Measurements from ENCODE around the gene IL10RB. TPM values are rescaled to one million over a fixed set of nuclear protein-coding genes. Genes with fewer than 3 reads are reported as not detected.

IL10RB gene
- total RNA-seq, 1 experiment from 2014 or later: 3.1 TPM

- H3K4ac ChIP-seq (ENCODE audit: low read depth, low read length): no peak overlapping the region
- Mint-ChIP-seq H3K4me3 (no peak overlapping the region), H3K4me1 (peaks cover 16 to 20% of the 10 kb centered on the region in 2 experiments), H3K27ac (no peak overlapping the region), H3K9me3 (no peaks in the 10 kb centered on the region), H3K27me3 (ENCODE audit: low read depth) (peaks cover 18% of the 10 kb centered on the region), H3K36me3 (ENCODE audit: insufficient read depth in 1 of 3, low read depth in 3 of 3) (peaks cover 0 to 18% (median 6%) of the 10 kb centered on the region in 3 experiments; a peak in 5 of 7 replicates)
- H2BK12ac ChIP-seq (ENCODE audit: insufficient read length, low read depth, low read length): no peak overlapping the region
- no peak overlapping the region for H2AK5ac ChIP-seq (ENCODE audit: insufficient read length, low read length)
- H3K79me1 ChIP-seq (ENCODE audit: insufficient read depth, low read depth, low read length, poor library complexity, severe bottlenecking): no peaks in the 10 kb centered on the region
- no peak overlapping the region for H3K56ac ChIP-seq (ENCODE audit: insufficient read length, low read depth, low read length)
- no peak overlapping the region for H4K91ac ChIP-seq (ENCODE audit: insufficient read length, low read depth, low read length)
- no peak overlapping the region for H2BK5ac ChIP-seq (ENCODE audit: insufficient read length, low read length)
- H3K14ac ChIP-seq (ENCODE audit: insufficient read depth, low read length): no peak overlapping the region
- H3K4me2 ChIP-seq (ENCODE audit: insufficient read depth, insufficient read length, low read length): no peak overlapping the region
- no peak overlapping the region for H2BK15ac ChIP-seq (ENCODE audit: low read depth, low read length)
- H3K9ac ChIP-seq (ENCODE audit: extremely low read depth, insufficient read length, low read length): no peak overlapping the region
- no CpG with 5 or more reads among the region's 3 CpGs for WGBS (ENCODE audit: extremely low coverage, insufficient read length, low lambda C conversion rate)
- no peak overlapping the region for H4K5ac ChIP-seq (ENCODE audit: insufficient read length, low read depth, low read length)
- H3K9me3 ChIP-seq (ENCODE audit: control insufficient read depth, low read depth, low read length): no peaks in the 10 kb centered on the region
- peaks cover 13% of the 10 kb centered on the region for H3K23me2 ChIP-seq (ENCODE audit: insufficient read length, low read depth, low read length, poor library complexity, severe bottlenecking)
- H3K23ac ChIP-seq (ENCODE audit: insufficient read length, low read depth, low read length): no peak overlapping the region
- TF ChIP-seq CTCF (conservative IDR thresholded peaks at IDR 0.05): no peak
- no peak for DNase-seq
- no peak overlapping the region for H4K8ac ChIP-seq (replicated peaks; ENCODE audit: insufficient read length, low read depth, low read length)
- H2BK20ac ChIP-seq (ENCODE audit: low read depth, low read length, poor library complexity, severe bottlenecking): no peak overlapping the region
- no peaks in the 10 kb centered on the region for H4K20me1 ChIP-seq (ENCODE audit: control insufficient read depth, insufficient read depth, insufficient read length)
- H2BK120ac ChIP-seq (ENCODE audit: low read depth, low read length, poor library complexity, severe bottlenecking): no peak overlapping the region
- no peak overlapping the region for H3K27ac ChIP-seq (ENCODE audit: insufficient read length, low read depth, low read length)
- no peaks in the 10 kb centered on the region for H3K79me2 ChIP-seq (ENCODE audit: insufficient read depth, low read length)
- H3T11ph ChIP-seq (ENCODE audit: low read length): no peak overlapping the region
- no peak overlapping the region for H3K18ac ChIP-seq (ENCODE audit: insufficient read length, low read depth, low read length)
- H3K4me1 ChIP-seq (ENCODE audit: insufficient read depth, low read length): no peaks in the 10 kb centered on the region
- no peaks in the 10 kb centered on the region for H3K27me3 ChIP-seq (ENCODE audit: insufficient read depth, low read length)
- H2AFZ ChIP-seq (ENCODE audit: low read length): no peak overlapping the region
These were observed 37.7 kb upstream of the IL10RB start for GRCh38 chr21:33228455-33228854.

All from H9 (cell line).